IMR-90 (cell line): Measurements from ENCODE around the gene MATN3. TPM values are rescaled to one million over a fixed set of nuclear protein-coding genes. Genes with fewer than 3 reads are reported as not detected.
A peak's percentile ranks its signal among the peaks of the same experiment; 100 is the strongest.

Source experiments
- ATAC-seq: fragments of 200-7000 bp; cut with Tn5 transposase; 2 replicates; pipeline ENCODE4 v1.9.1; 2020; ENCODE audit warnings: low read depth, mild to moderate bottlenecking, moderate library complexity
- BruUV-seq: library from RNA; stranded (reverse); fragments of 400-500 nt; replicated peaks from 2 replicates; lab custom pipeline; 2021; lab: Mats Ljungman, UMichigan
- CTCF ChIA-PET: fragments of 300-600 bp; formaldehyde crosslinking; extraction: SDS; loops from one replicate; lab custom pipeline; 2021; ENCODE audit warnings: antibody characterized with exemption; lab: Yijun Ruan, JAX
- POLR2A ChIA-PET: fragments of 300-600 bp; sonication (Branson Sonifier 250); formaldehyde crosslinking; loops from one replicate; lab custom pipeline; 2022; ENCODE audit warnings: antibody characterized with exemption; ENCODE audit not compliant: unreplicated experiment; lab: Charles Lee
- DNase-seq: peaks from one replicate; pipeline ENCODE4 v3.0.0; 2013
- H2AFZ ChIP-seq: replicated peaks from 2 replicates; pipeline ENCODE3; 2013; ENCODE audit warnings: low read length, mild to moderate bottlenecking; ENCODE audit not compliant: poor library complexity
- H2AK5ac ChIP-seq: 2 replicates; pipeline ENCODE4 v1.6.1; 2013; ENCODE audit warnings: low read depth, low read length, inconsistent platforms
- H2AK9ac ChIP-seq: replicated peaks from 2 replicates; pipeline ENCODE3; 2013; ENCODE audit warnings: mild to moderate bottlenecking, low read depth, low read length, moderate library complexity; ENCODE audit not compliant: poor library complexity
- H2BK120ac ChIP-seq: 2 replicates; pipeline ENCODE4 v1.6.1; 2013; ENCODE audit warnings: low read depth, low read length, inconsistent platforms
- H2BK15ac ChIP-seq: 3 replicates; pipeline ENCODE4 v1.6.1; 2013; ENCODE audit warnings: low read depth, low read length, inconsistent platforms
- H2BK20ac ChIP-seq: 2 replicates; pipeline ENCODE4 v1.6.1; 2013; ENCODE audit warnings: low read depth, mild to moderate bottlenecking, inconsistent platforms, low read length, moderate library complexity
- H2BK5ac ChIP-seq: 2 replicates; pipeline ENCODE4 v1.6.1; 2013; ENCODE audit warnings: mild to moderate bottlenecking, low read depth, low read length, inconsistent platforms; ENCODE audit not compliant: poor library complexity, severe bottlenecking
- H3K14ac ChIP-seq: replicated peaks from 2 replicates; pipeline ENCODE4 v1.6.1; 2013; ENCODE audit warnings: low read depth, low read length, inconsistent platforms
- H3K18ac ChIP-seq: 2 replicates; pipeline ENCODE4 v1.6.1; 2013; ENCODE audit warnings: low read depth, low read length, control low read depth
- H3K23ac ChIP-seq: 2 replicates; pipeline ENCODE4 v1.6.1; 2013; ENCODE audit warnings: low read depth, low read length, inconsistent platforms
- H3K27ac ChIP-seq: 2 replicates; pipeline ENCODE4 v1.5.1; 2013; ENCODE audit warnings: mild to moderate bottlenecking, control low read depth, low read length; ENCODE audit not compliant: insufficient read depth
- H3K27me3 ChIP-seq: 2 replicates; pipeline ENCODE4 v1.6.1; 2013; ENCODE audit warnings: low read length; ENCODE audit not compliant: control insufficient read depth, insufficient read depth
- H3K36me3 ChIP-seq: 2 replicates; pipeline ENCODE4 v1.6.1; 2013; ENCODE audit warnings: low read length, mixed read lengths; ENCODE audit not compliant: control insufficient read depth, insufficient read depth
- H3K4ac ChIP-seq: 2 replicates; pipeline ENCODE4 v1.6.1; 2013; ENCODE audit warnings: low read depth, low read length, inconsistent platforms
- H3K4me1 ChIP-seq: 2 replicates; pipeline ENCODE4 v1.6.1; 2013; ENCODE audit warnings: low read length, mixed read lengths; ENCODE audit not compliant: control insufficient read depth, insufficient read depth
- H3K4me2 ChIP-seq: 2 replicates; pipeline ENCODE4 v1.6.1; 2013; ENCODE audit warnings: low read depth, mild to moderate bottlenecking, control low read depth, low read length, moderate library complexity
- H3K4me3 ChIP-seq: 2 replicates; pipeline ENCODE4 v1.5.1; 2013; ENCODE audit warnings: low read depth, mild to moderate bottlenecking, control low read depth, low read length, moderate library complexity; ENCODE audit not compliant: insufficient read depth
- H3K56ac ChIP-seq: 2 replicates; pipeline ENCODE4 v1.6.1; 2013; ENCODE audit warnings: low read length, inconsistent platforms; ENCODE audit not compliant: insufficient read depth; ENCODE audit errors: extremely low read depth
- H3K79me1 ChIP-seq, 2 experiments: 2 replicates each; pipeline ENCODE4 v1.6.1; 2013; ENCODE audit warnings: low read length in 2 of 2, inconsistent platforms in 1 of 2, low read depth in 1 of 2
- H3K9ac ChIP-seq: 2 replicates; pipeline ENCODE4 v1.6.1; 2013; ENCODE audit warnings: low read depth, low read length, control low read depth
- H3K9me1 ChIP-seq: 2 replicates; pipeline ENCODE4 v1.6.1; 2013; ENCODE audit warnings: low read length, inconsistent platforms; ENCODE audit not compliant: insufficient read depth
- H3K9me3 ChIP-seq: 2 replicates; pipeline ENCODE4 v1.6.1; 2013; ENCODE audit warnings: low read length; ENCODE audit not compliant: control insufficient read depth, insufficient read depth
- H4K20me1 ChIP-seq: 2 replicates; pipeline ENCODE4 v1.6.1; 2013; ENCODE audit warnings: low read length, inconsistent platforms; ENCODE audit not compliant: insufficient read depth
- H4K5ac ChIP-seq: 2 replicates; pipeline ENCODE4 v1.6.1; 2013; ENCODE audit warnings: mild to moderate bottlenecking, low read depth, low read length, control low read depth
- H4K8ac ChIP-seq, 2 experiments: 2 replicates each; pipeline ENCODE4 v1.6.1; 2013; ENCODE audit warnings: low read depth in 2 of 2, low read length in 2 of 2, control low read depth in 1 of 2, inconsistent platforms in 1 of 2
- H4K91ac ChIP-seq: 2 replicates; pipeline ENCODE4 v1.6.1; 2013; ENCODE audit warnings: low read depth, low read length, inconsistent platforms; ENCODE audit not compliant: insufficient read depth
- BHLHE40 ChIP-seq: fragments of 150-350 bp; IDR thresholded peaks from 2 replicates; pipeline ENCODE4 v1.6.1; 2016; ENCODE audit warnings: mild to moderate bottlenecking, low read depth, low read length
- CEBPB ChIP-seq: IDR thresholded peaks from 2 replicates; pipeline ENCODE4 v1.6.1; 2012; ENCODE audit warnings: low read depth, low read length, improper control_type of control experiment
- ELK1 ChIP-seq: fragments of 150-350 bp; IDR thresholded peaks from 2 replicates; pipeline ENCODE4 v1.6.1; 2016; ENCODE audit warnings: low read depth, mild to moderate bottlenecking, low read length, moderate library complexity, borderline replicate concordance
- MAFK ChIP-seq: IDR thresholded peaks from 2 replicates; pipeline ENCODE4 v1.6.1; 2012; ENCODE audit warnings: low read depth, low read length, improper control_type of control experiment
- MAZ ChIP-seq: IDR thresholded peaks from 2 replicates; pipeline ENCODE4 v1.6.1; 2012; ENCODE audit warnings: low read depth, mild to moderate bottlenecking, low read length, improper control_type of control experiment, moderate library complexity, borderline replicate concordance
- WGBS, 2 experiments: methylation state at CpG; one replicate each; pipeline versions ENCODE4 v1.1.5 to v1.1.7; 2013; ENCODE audit warnings: missing lambda C conversion rate in 2 of 2; ENCODE audit not compliant: insufficient read length in 1 of 2; ENCODE audit errors: extremely low coverage in 2 of 2; 5-methylcytosine and 5-hydroxymethylcytosine counted together
- dilution Hi-C: fragments of 300-500 bp; cut with HindIII; formaldehyde crosslinking; loops from one replicate; pipeline ENCODE4 v1.14.3; 2018; ENCODE audit warnings: low sequenced_read_pairs; ENCODE audit not compliant: unreplicated experiment
- in situ Hi-C: fragments of 300-500 bp; cut with MboI; formaldehyde crosslinking; loops from 3 replicates; pipeline ENCODE4 v1.14.3; 2019; ENCODE audit warnings: low sequenced_read_pairs, inconsistent platforms, mixed read lengths
- intact Hi-C: fragments of 100-400 bp; cut with micrococcal nuclease; formaldehyde crosslinking; loops from 2 replicates; pipeline ENCODE4 v1.10.0; 2022
- polyA plus RNA-seq, 3 experiments: library from polyadenylated mRNA; depleted of rRNA; stranded (reverse); fragments of >200 nt; gene quantifications; 2 replicates each; pipeline ENCODE4 v1.2.3, GENCODE V29; 2012; ENCODE audit warnings: low replicate concordance in 1 of 3
- total RNA-seq: library from RNA; depleted of rRNA; stranded (reverse); fragments of >200 nt; gene quantifications from 2 replicates; pipeline ENCODE4 v1.2.3, GENCODE V29; 2012

Gene MATN3
- total and polyA plus RNA-seq, 2 of the 4 experiments (the other 2 are of a cell fraction), result 0.90 to 3.0 TPM

GRCh38 chr2:20030224-20030623, 17.8 kb upstream of the MATN3 start:
- Histone ChIP-seq H3K4me2 (no peak overlapping the region), H2BK15ac (no peak overlapping the region), H4K5ac (no peak overlapping the region), H3K9me1 (peaks cover 2% of the 10 kb centered on the region; the same call in 1 of the 2 replicates), H4K8ac (no peak overlapping the region), H3K14ac (no peak overlapping the region), H3K9ac (no peak overlapping the region), H3K18ac (no peak overlapping the region), H3K27ac (no peak overlapping the region), H3K79me1 (peaks cover 21 to 26% of the 10 kb centered on the region in 2 experiments), H2BK120ac (no peak overlapping the region), H3K27me3 (no peaks in the 10 kb centered on the region), H2AFZ (no peak overlapping the region), H3K4ac (no peak overlapping the region), H3K56ac (no peak overlapping the region), H4K91ac (no peak overlapping the region), H3K23ac (no peak overlapping the region), H3K36me3 (peaks cover 42% of the 10 kb centered on the region), H3K4me3 (no peak overlapping the region), H4K20me1 (peaks cover 10% of the 10 kb centered on the region; the same call in 1 of the 2 replicates), H2BK20ac (no peak overlapping the region), H2AK5ac (no peak overlapping the region), H2AK9ac (no peak overlapping the region), H3K4me1 (no peaks in the 10 kb centered on the region), H3K9me3 (no peaks in the 10 kb centered on the region), H2BK5ac (no peak overlapping the region)
- WGBS, 2 experiments, result 83% methylated on average over 1 of the region's 6 CpGs; no CpG with 5 or more reads in 1 of the 2 experiments
- ChIA-PET CTCF (interaction anchor here (0.7 kb wide), 1 partner anchor 391 kb away, joined by 3 read pairs; no protein-coding TSS in a partner anchor), POLR2A (no interaction called here)
- DNase-seq (no peak), ATAC-seq (no peak)
- BruUV-seq, result no TSS peak
- in situ Hi-C loops, result no loop called here
- dilution Hi-C loops, result no loop called here
- TF ChIP-seq ELK1 (no peak), MAFK (no peak), MAZ (no peak), CEBPB (peak; percentile 75), BHLHE40 (no peak)
- intact Hi-C loops, result loop anchor here (5.0 kb wide), 1 partner anchor 62 kb away; no protein-coding TSS in a partner anchor
